GM21381 (cell line): Measurements from ENCODE around the gene EPB41.
"Not testable (repeated sequence)": the region's sequence is repeated elsewhere in the genome, so short reads cannot be mapped to it uniquely, and the experiment has no call there.

Experiments used
- ATAC-seq: cut with Tn5 transposase; IDR thresholded peaks from one replicate; pipeline ENCODE4 v1.9.1; 2021; ENCODE audit warnings: mild to moderate bottlenecking, moderate library complexity; ENCODE audit not compliant: unreplicated experiment

The EPB41 gene

GRCh38 chr1:28914228-28915030 lies at the start of gene EPB41:
TSS of gene EPB41 (plus strand) at chr1:28914569. CDS start at chr1:28987438, 72,869 bp downstream.
- peak; percentile 86 for ATAC-seq

- ATAC-seq, result no peak
These were observed 49.7 kb upstream of the EPB41 start for GRCh38 chr1:28864695-28865094.

GRCh38 chr1:28865997-28866650 lies 48.2 kb upstream of the EPB41 start:
- ATAC-seq, result no peak

GRCh38 chr1:28867850-28868249 lies 46.5 kb upstream of the EPB41 start:
- ATAC-seq, result no peak

- no peak for ATAC-seq
These were observed 44.4 kb upstream of the EPB41 start for GRCh38 chr1:28869952-28870351.

- no peak for ATAC-seq
These were observed 42.6 kb upstream of the EPB41 start for GRCh38 chr1:28871631-28872401.

- not testable (repeated sequence) for ATAC-seq
These were observed 39.2 kb upstream of the EPB41 start for GRCh38 chr1:28875134-28875533.

- ATAC-seq, result peak; percentile 66
These were observed 37.1 kb upstream of the EPB41 start for GRCh38 chr1:28877132-28877781.

- no peak for ATAC-seq
These were observed 35.6 kb upstream of the EPB41 start for GRCh38 chr1:28878796-28879195.

- ATAC-seq, result no peak
These were observed 32.2 kb upstream of the EPB41 start for GRCh38 chr1:28882009-28882628.

- no peak for ATAC-seq
These were observed 31.1 kb upstream of the EPB41 start for GRCh38 chr1:28883242-28883616.

- no peak for ATAC-seq
These were observed 28.9 kb upstream of the EPB41 start for GRCh38 chr1:28885472-28885877.

- no peak for ATAC-seq
These were observed 28.2 kb upstream of the EPB41 start for GRCh38 chr1:28885977-28886730.

- peak; percentile 58 for ATAC-seq
These were observed 27.5 kb upstream of the EPB41 start for GRCh38 chr1:28886731-28887418.

- ATAC-seq, result no peak
These were observed 26.9 kb upstream of the EPB41 start for GRCh38 chr1:28887419-28887834.

GRCh38 chr1:28887835-28888682 lies 26.3 kb upstream of the EPB41 start:
- no peak for ATAC-seq

GRCh38 chr1:28888915-28889314 lies 25.5 kb upstream of the EPB41 start:
- ATAC-seq, result no peak

- no peak for ATAC-seq
These were observed 25.0 kb upstream of the EPB41 start for GRCh38 chr1:28889357-28889756.
